ENCODE results near the gene ACE. TPM values are rescaled to one million over a fixed set of nuclear protein-coding genes. Genes with fewer than 3 reads are reported as not detected.

Gene ACE
- total RNA-seq, 1 donor from 2014 or later = not detected

GRCh38 chr17:63492940-63493339 lies 16.1 kb downstream of the ACE start:
- Mint-ChIP-seq H3K4me1 (peaks cover 2% of the 10 kb centered on the region), H3K36me3 (no peaks in the 10 kb centered on the region), H3K27me3 (ENCODE audit: insufficient read depth, low read depth) (peaks cover 7% of the 10 kb centered on the region), H3K4me3 (no peak overlapping the region), H3K9me3 (no peaks in the 10 kb centered on the region), H3K27ac (peak overlapping the region; percentile 29)
- no peak overlapping the region for H3K4me3 ChIP-seq
- no peaks in the 10 kb centered on the region for H3K36me3 ChIP-seq
- no peaks in the 10 kb centered on the region for H3K79me2 ChIP-seq (ENCODE audit: low read depth)
- H3K9ac ChIP-seq = no peak overlapping the region
- TF ChIP-seq CTCF (IDR thresholded peaks at IDR 0.05) = no peak
- TF ChIP-seq EZH2 (IDR thresholded peaks at IDR 0.05) = no peak
- TF ChIP-seq EZH2phosphoT487 (IDR thresholded peaks at IDR 0.05) = no peak
- H3K27ac ChIP-seq = no peak overlapping the region
- no peak overlapping the region for H3K4me2 ChIP-seq
- H4K20me1 ChIP-seq (ENCODE audit: low read depth) = no peaks in the 10 kb centered on the region
- H3K4me1 ChIP-seq = peaks cover 6% of the 10 kb centered on the region
- no peak overlapping the region for H2AFZ ChIP-seq (replicated peaks)
- H3K27me3 ChIP-seq = no peaks in the 10 kb centered on the region
- H3K9me3 ChIP-seq (ENCODE audit: low read depth) = no peaks in the 10 kb centered on the region
- DNase-seq (ENCODE audit: low spot score) = no peak
- no peaks in the 10 kb centered on the region for H3F3A ChIP-seq (ENCODE audit: low read depth)

GRCh38 chr17:63493411-63493810 lies 16.6 kb downstream of the ACE start:
- no peaks in the 10 kb centered on the region for H3K9me3 ChIP-seq (ENCODE audit: low read depth)
- Mint-ChIP-seq H3K27ac (no peak overlapping the region), H3K9me3 (no peaks in the 10 kb centered on the region), H3K4me1 (peaks cover 6% of the 10 kb centered on the region), H3K27me3 (ENCODE audit: insufficient read depth, low read depth) (peaks cover 7% of the 10 kb centered on the region), H3K36me3 (no peaks in the 10 kb centered on the region), H3K4me3 (peak overlapping the region; percentile 46)
- TF ChIP-seq EZH2phosphoT487 (IDR thresholded peaks at IDR 0.05) (no peak), EZH2 (IDR thresholded peaks at IDR 0.05) (no peak), CTCF (IDR thresholded peaks at IDR 0.05) (no peak)
- no peak overlapping the region for H3K9ac ChIP-seq
- H3K79me2 ChIP-seq (ENCODE audit: low read depth) = no peaks in the 10 kb centered on the region
- H3K27me3 ChIP-seq = no peaks in the 10 kb centered on the region
- no peaks in the 10 kb centered on the region for H3F3A ChIP-seq (ENCODE audit: low read depth)
- DNase-seq (ENCODE audit: low spot score) = no peak
- H3K4me1 ChIP-seq = peaks cover 9% of the 10 kb centered on the region
- H4K20me1 ChIP-seq (ENCODE audit: low read depth) = no peaks in the 10 kb centered on the region
- H3K27ac ChIP-seq = no peak overlapping the region
- H3K4me3 ChIP-seq = no peak overlapping the region
- no peak overlapping the region for H2AFZ ChIP-seq (replicated peaks)
- H3K4me2 ChIP-seq = no peak overlapping the region
- H3K36me3 ChIP-seq = no peaks in the 10 kb centered on the region

- Histone ChIP-seq H3K4me3 (no peak overlapping the region), H4K20me1 (ENCODE audit: low read depth) (no peaks in the 10 kb centered on the region), H3K36me3 (no peaks in the 10 kb centered on the region), H3K4me2 (no peak overlapping the region), H3F3A (ENCODE audit: low read depth) (no peaks in the 10 kb centered on the region), H3K9me3 (ENCODE audit: low read depth) (no peaks in the 10 kb centered on the region), H3K27ac (no peak overlapping the region), H2AFZ (replicated peaks) (no peak overlapping the region), H3K9ac (no peak overlapping the region), H3K4me1 (peaks cover 9% of the 10 kb centered on the region), H3K27me3 (no peaks in the 10 kb centered on the region), H3K79me2 (ENCODE audit: low read depth) (no peaks in the 10 kb centered on the region)
- Mint-ChIP-seq H3K4me1 (peaks cover 9% of the 10 kb centered on the region), H3K27me3 (ENCODE audit: insufficient read depth, low read depth) (peaks cover 8% of the 10 kb centered on the region), H3K9me3 (no peaks in the 10 kb centered on the region), H3K36me3 (no peaks in the 10 kb centered on the region), H3K4me3 (no peak overlapping the region), H3K27ac (no peak overlapping the region)
- no peak for DNase-seq (ENCODE audit: low spot score)
- no peak for TF ChIP-seq EZH2 (IDR thresholded peaks at IDR 0.05)
- TF ChIP-seq EZH2phosphoT487 (IDR thresholded peaks at IDR 0.05) = no peak
- TF ChIP-seq CTCF (IDR thresholded peaks at IDR 0.05) = no peak
Measured at GRCh38 chr17:63494300-63494928, 17.6 kb downstream of the ACE start.

All from neural progenitor cell (in vitro differentiated cells).